ENCODE measurements around the gene NUDT8. TPM values are rescaled to one million over a fixed set of nuclear protein-coding genes. Genes with fewer than 3 reads are reported as not detected.
A peak's percentile ranks its signal among the peaks of the same experiment; 100 is the strongest.

Gene NUDT8
- total and polyA plus RNA-seq, 9 of the 15 experiments (the other 6 are each of a cell fraction or from before 2014, with no cell fraction given) = 0.23 to 27.8 (median 5.0) TPM

- TF ChIP-seq, protein P1, sequence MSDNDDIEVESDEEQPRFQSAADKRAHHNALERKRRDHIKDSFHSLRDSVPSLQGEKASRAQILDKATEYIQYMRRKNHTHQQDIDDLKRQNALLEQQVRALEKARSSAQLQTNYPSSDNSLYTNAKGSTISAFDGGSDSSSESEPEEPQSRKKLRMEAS (CRISPR knock-in tag; IDR thresholded peaks at IDR 0.05) = 0 out of 2 replicates have a peak, but pooled peaks have one; percentile 29
- TF ChIP-seq KAT7 (CRISPR knock-in tag; IDR thresholded peaks at IDR 0.05; ENCODE audit: borderline replicate concordance) = no peak
- peak in 1 of 2 experiments; percentile 70; a peak in 1 of 4 replicates for TF ChIP-seq RCOR1 (IDR thresholded peaks at IDR 0.05; ENCODE audit: borderline replicate concordance in 1 of 2, low read depth in 2 of 2, low read length in 2 of 2)
- peak; percentile 81 to 83 for TF ChIP-seq FOXK2 (conservative IDR thresholded peaks at IDR 0.05 in 1 of 2, IDR thresholded peaks at IDR 0.05 in 1 of 2; ENCODE audit: low read depth in 2 of 2)
- no peak for TF ChIP-seq KLF13 (tag; IDR thresholded peaks at IDR 0.05; ENCODE audit: borderline replicate concordance, low read depth)
- TF ChIP-seq, protein P2, sequence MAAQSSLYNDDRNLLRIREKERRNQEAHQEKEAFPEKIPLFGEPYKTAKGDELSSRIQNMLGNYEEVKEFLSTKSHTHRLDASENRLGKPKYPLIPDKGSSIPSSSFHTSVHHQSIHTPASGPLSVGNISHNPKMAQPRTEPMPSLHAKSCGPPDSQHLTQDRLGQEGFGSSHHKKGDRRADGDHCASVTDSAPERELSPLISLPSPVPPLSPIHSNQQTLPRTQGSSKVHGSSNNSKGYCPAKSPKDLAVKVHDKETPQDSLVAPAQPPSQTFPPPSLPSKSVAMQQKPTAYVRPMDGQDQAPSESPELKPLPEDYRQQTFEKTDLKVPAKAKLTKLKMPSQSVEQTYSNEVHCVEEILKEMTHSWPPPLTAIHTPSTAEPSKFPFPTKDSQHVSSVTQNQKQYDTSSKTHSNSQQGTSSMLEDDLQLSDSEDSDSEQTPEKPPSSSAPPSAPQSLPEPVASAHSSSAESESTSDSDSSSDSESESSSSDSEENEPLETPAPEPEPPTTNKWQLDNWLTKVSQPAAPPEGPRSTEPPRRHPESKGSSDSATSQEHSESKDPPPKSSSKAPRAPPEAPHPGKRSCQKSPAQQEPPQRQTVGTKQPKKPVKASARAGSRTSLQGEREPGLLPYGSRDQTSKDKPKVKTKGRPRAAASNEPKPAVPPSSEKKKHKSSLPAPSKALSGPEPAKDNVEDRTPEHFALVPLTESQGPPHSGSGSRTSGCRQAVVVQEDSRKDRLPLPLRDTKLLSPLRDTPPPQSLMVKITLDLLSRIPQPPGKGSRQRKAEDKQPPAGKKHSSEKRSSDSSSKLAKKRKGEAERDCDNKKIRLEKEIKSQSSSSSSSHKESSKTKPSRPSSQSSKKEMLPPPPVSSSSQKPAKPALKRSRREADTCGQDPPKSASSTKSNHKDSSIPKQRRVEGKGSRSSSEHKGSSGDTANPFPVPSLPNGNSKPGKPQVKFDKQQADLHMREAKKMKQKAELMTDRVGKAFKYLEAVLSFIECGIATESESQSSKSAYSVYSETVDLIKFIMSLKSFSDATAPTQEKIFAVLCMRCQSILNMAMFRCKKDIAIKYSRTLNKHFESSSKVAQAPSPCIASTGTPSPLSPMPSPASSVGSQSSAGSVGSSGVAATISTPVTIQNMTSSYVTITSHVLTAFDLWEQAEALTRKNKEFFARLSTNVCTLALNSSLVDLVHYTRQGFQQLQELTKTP (IDR thresholded peaks at IDR 0.05; ENCODE audit: low read depth in 1 of 2, partially characterized antibody in 2 of 2) = peak in 1 of 2 experiments; percentile 28
- TF ChIP-seq GATA2 (CRISPR knock-in tag; IDR thresholded peaks at IDR 0.05) = peak; percentile 62; the same call in 1 of the 2 replicates
- 0 out of 2 replicates have a peak, but pooled peaks have one; percentile 48 for TF ChIP-seq ZNF175 (CRISPR knock-in tag; IDR thresholded peaks at IDR 0.05; ENCODE audit: low read depth)
- TF ChIP-seq SMARCE1 (IDR thresholded peaks at IDR 0.05) = no peak; the same call in 1 of the 2 replicates
- TF ChIP-seq SMARCC2 (IDR thresholded peaks at IDR 0.05; ENCODE audit: low read depth) = peak; percentile 19; the same call in 1 of the 2 replicates
- TF ChIP-seq ZFP30 (CRISPR knock-in tag; IDR thresholded peaks at IDR 0.05; ENCODE audit: borderline replicate concordance) = no peak
- 0 out of 4 replicates have a peak, but pooled peaks have one; percentile 40 to 56 for TF ChIP-seq MAZ (CRISPR knock-in tag; conservative IDR thresholded peaks at IDR 0.05 in 1 of 2, IDR thresholded peaks at IDR 0.05 in 1 of 2)
- TF ChIP-seq CXXC5 (CRISPR knock-in tag; IDR thresholded peaks at IDR 0.05) = peak; percentile 65
- 0 out of 2 replicates have a peak, but pooled peaks have one; percentile 46 for TF ChIP-seq TARDBP (IDR thresholded peaks at IDR 0.05)
- TF ChIP-seq SOX6 (IDR thresholded peaks at IDR 0.05) = peak; percentile 73; the same call in 1 of the 2 replicates
- no peak for TF ChIP-seq ATF1 (CRISPR knock-in tag; IDR thresholded peaks at IDR 0.05)
- peak; percentile 41; the same call in 1 of the 2 replicates for TF ChIP-seq ATF1 (tag; IDR thresholded peaks at IDR 0.05)
- no peak for TF ChIP-seq MCM7 (IDR thresholded peaks at IDR 0.05)
Measured at GRCh38 chr11:67605231-67606011, 24.3 kb downstream of the NUDT8 start (continued).

All from K562 (cell line).